B cell (primary cell): Measurements from ENCODE around the gene ANKRD23.

Experiments
- CTCF ChIP-seq: fragments of 200-600 bp; IDR thresholded peaks from one replicate; pipeline ENCODE4 v1.8.0; 2022; ENCODE audit warnings: antibody characterized with exemption, mild to moderate bottlenecking
- EZH2 ChIP-seq: IDR thresholded peaks from 2 replicates; pipeline ENCODE4 v1.6.1; 2012; ENCODE audit warnings: borderline replicate concordance, low read depth, mild to moderate bottlenecking, moderate library complexity, low read length; ENCODE audit not compliant: insufficient read depth, poor library complexity, severe bottlenecking

- TF ChIP-seq EZH2 (no peak), CTCF (no peak)
These were observed 4.4 kb downstream of the ANKRD23 start for GRCh38 chr2:96839293-96839874.
